DND-41 (cell line): Measurements from ENCODE around the gene VPS72.

ENCODE experiments used
- EZH2 ChIP-seq: IDR thresholded peaks from 3 replicates; pipeline ENCODE4 v1.6.1; 2012; ENCODE audit warnings: borderline replicate concordance, low read depth, mild to moderate bottlenecking, moderate library complexity, low read length, inconsistent platforms; ENCODE audit not compliant: severe bottlenecking
- TF ChIP-seq, protein P1 (sequence below): IDR thresholded peaks from 2 replicates; pipeline ENCODE4 v1.5.1; 2012; ENCODE audit warnings: borderline replicate concordance, low read length, moderate library complexity, mild to moderate bottlenecking; ENCODE audit not compliant: poor library complexity, severe bottlenecking; ENCODE audit errors: extremely low read depth

DNA sequence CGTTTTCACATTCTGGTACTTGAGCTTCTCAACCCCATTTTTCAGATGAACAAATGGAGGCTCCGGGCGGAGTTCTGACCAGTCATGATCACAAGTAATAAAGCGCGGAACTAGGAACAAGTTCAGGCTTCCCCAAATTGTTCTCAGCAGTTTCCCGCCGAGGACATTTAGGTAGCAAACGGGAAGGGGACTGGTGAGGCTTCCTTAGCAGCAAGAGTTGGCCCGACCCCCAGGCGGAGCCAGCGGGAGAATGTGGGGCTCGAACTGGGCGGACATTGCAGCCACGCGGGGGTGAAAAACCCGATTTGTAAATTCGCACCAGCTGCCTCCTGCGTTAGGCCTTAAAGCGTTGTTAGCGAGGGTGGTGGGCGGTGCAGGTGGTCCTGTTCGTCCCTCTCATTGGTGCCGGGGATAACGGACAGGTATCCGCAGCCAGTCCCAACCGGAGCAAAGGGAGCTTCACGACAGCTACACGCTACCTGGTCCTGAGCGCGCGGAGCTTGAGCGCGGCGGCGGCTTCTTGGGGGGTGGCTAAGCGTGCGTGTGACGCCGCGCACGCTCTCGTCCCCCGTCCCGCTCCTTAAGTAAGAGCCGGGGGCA lies 58.9 kb downstream of the VPS72 start:
- TF ChIP-seq, protein P1, sequence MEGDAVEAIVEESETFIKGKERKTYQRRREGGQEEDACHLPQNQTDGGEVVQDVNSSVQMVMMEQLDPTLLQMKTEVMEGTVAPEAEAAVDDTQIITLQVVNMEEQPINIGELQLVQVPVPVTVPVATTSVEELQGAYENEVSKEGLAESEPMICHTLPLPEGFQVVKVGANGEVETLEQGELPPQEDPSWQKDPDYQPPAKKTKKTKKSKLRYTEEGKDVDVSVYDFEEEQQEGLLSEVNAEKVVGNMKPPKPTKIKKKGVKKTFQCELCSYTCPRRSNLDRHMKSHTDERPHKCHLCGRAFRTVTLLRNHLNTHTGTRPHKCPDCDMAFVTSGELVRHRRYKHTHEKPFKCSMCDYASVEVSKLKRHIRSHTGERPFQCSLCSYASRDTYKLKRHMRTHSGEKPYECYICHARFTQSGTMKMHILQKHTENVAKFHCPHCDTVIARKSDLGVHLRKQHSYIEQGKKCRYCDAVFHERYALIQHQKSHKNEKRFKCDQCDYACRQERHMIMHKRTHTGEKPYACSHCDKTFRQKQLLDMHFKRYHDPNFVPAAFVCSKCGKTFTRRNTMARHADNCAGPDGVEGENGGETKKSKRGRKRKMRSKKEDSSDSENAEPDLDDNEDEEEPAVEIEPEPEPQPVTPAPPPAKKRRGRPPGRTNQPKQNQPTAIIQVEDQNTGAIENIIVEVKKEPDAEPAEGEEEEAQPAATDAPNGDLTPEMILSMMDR = no peak
- TF ChIP-seq EZH2 = no peak
